Prostate gland (tissue), 2 donors: Measurements from ENCODE around the gene NUP133. TPM values are rescaled to one million over a fixed set of nuclear protein-coding genes. Genes with fewer than 3 reads are reported as not detected.

Source experiments
- DNase-seq: peaks from one replicate; pipeline ENCODE4 v3.0.0-alpha.2; 2019; ENCODE audit warnings: low spot score
- H3K27ac ChIP-seq, 2 donors: fragments of 200-600 bp; sonication (generic); 2 replicates each; pipeline ENCODE4 v1.5.1; 2017 to 2019
- H3K27me3 ChIP-seq: fragments of 200-600 bp; sonication (generic); replicated peaks from 2 replicates; pipeline ENCODE4 v1.5.1; 2019; ENCODE audit not compliant: insufficient read depth
- H3K36me3 ChIP-seq, 2 donors: fragments of 200-600 bp; sonication (generic); 1 replicate in 1 of 2; 2 replicates in 1 of 2; pipeline versions ENCODE4 v1.5.1 to v1.8.1; 2017 to 2019
- H3K4me1 ChIP-seq: fragments of 200-600 bp; sonication (generic); replicated peaks from 2 replicates; pipeline ENCODE4 v1.5.1; 2019
- H3K4me3 ChIP-seq, 2 donors: fragments of 200-600 bp; sonication (generic); 2 replicates each; pipeline ENCODE4 v1.5.1; 2017 to 2019
- H3K9me3 ChIP-seq: fragments of 200-600 bp; sonication (generic); 2 replicates; pipeline ENCODE4 v1.5.1; 2017
- POLR2A ChIP-seq: fragments of 450-650 bp; IDR thresholded peaks from one replicate; pipeline ENCODE4 v1.6.1; 2016; ENCODE audit warnings: antibody characterized with exemption, mild to moderate bottlenecking
- POLR2AphosphoS5 ChIP-seq: sonication (generic); formaldehyde crosslinking; IDR thresholded peaks from one replicate; pipeline ENCODE4 v1.6.1; 2017; ENCODE audit warnings: antibody characterized with exemption
- WGBS: methylation state at CpG from one replicate; pipeline ENCODE4 v1.1.5; 2018; 5-methylcytosine and 5-hydroxymethylcytosine counted together
- intact Hi-C: fragments of 100-400 bp; cut with DNase I; formaldehyde crosslinking; loops from one replicate; pipeline ENCODE4 v1.14.2; 2022
- total RNA-seq, 2 donors: library from RNA; depleted of rRNA; stranded (reverse); fragments of >200 nt; gene quantifications; one replicate each; pipeline ENCODE4 v1.1.0, GENCODE V29; 2016
- TF ChIP-seq, protein P1 (sequence below), 4 experiments: fragments of 200-600 bp in 2 of 4; fragments of 450-650 bp in 2 of 4; sonication (generic) in 2 of 4; IDR thresholded peaks; 1 replicate in 3 of 4; 2 replicates in 1 of 4; pipeline ENCODE4 v1.5.1; 2016 to 2019; ENCODE audit warnings: antibody characterized with exemption in 4 of 4, mild to moderate bottlenecking in 2 of 4, moderate library complexity in 2 of 4

The NUP133 gene
- total RNA-seq, result 10 to 100 TPM; 26.3 to 36.4 TPM

DNA sequence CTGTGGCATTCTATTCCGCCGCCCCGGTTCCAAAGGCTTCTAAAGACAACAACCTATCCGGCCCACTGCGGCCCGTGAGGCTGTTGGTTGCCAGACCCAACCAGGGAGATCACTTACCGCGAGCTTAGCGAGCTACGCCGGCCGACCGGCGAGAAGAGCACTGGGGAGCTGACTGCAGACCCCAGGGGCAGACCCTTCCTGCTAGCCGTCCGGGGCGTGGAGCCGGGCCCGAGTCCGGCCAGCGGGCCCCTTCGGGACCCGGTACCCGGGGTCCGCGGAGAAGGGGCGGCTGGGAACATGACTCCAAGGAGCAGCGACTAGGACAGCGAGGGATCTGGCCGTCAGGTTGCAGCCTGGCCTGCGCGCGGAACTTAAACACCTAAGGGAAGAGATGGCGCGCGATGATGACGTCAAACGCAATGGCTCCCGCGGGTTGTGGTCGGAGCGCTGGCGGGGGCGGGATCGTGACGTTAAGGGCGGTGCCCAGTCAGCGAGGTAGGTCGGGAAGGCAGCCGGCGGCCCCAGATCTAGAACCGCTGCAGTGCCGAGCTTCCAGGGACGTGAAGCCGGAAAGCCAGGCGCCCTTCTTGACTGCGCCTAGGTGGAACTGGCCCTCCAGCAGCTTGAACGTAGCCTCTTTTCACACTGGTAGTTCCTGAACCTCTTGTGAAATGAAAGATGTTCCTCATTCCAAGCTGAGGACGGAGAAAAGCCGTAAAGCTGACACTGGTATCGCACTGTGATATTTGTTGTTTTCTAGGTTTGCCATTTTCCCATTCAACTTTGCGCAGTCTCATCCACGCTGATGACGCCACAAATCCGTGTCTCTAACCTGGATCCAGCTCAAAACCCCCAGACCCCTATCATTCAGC, at the start of gene NUP133:
Gene NUP133, minus strand, starts transcription at position 391 of the 872 bp plus-strand sequence. Its CDS starts 92 bp downstream, at position 299.
- Histone ChIP-seq H3K4me1 (peaks cover 6% of the 10 kb centered on the region), H3K9me3 (no peaks in the 10 kb centered on the region), H3K27me3 (no peaks in the 10 kb centered on the region), H3K27ac (peak within 1 kb of the TSS; percentile 88 to 91), H3K4me3 (peak within 1 kb of the TSS; percentile 85 to 97), H3K36me3 (no peaks in the 10 kb centered on the region)
- peak; percentile 99 for TF ChIP-seq POLR2AphosphoS5
- TF ChIP-seq POLR2A, result peak; percentile 97
- TF ChIP-seq, protein P1, sequence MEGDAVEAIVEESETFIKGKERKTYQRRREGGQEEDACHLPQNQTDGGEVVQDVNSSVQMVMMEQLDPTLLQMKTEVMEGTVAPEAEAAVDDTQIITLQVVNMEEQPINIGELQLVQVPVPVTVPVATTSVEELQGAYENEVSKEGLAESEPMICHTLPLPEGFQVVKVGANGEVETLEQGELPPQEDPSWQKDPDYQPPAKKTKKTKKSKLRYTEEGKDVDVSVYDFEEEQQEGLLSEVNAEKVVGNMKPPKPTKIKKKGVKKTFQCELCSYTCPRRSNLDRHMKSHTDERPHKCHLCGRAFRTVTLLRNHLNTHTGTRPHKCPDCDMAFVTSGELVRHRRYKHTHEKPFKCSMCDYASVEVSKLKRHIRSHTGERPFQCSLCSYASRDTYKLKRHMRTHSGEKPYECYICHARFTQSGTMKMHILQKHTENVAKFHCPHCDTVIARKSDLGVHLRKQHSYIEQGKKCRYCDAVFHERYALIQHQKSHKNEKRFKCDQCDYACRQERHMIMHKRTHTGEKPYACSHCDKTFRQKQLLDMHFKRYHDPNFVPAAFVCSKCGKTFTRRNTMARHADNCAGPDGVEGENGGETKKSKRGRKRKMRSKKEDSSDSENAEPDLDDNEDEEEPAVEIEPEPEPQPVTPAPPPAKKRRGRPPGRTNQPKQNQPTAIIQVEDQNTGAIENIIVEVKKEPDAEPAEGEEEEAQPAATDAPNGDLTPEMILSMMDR (IDR thresholded peaks at IDR 0.05), result peak in 1 of 4 experiments; percentile 22
- WGBS, result under 1% methylated on average over 65 of the region's 65 CpGs
- peak; percentile 100 for DNase-seq
- intact Hi-C loops, result no loop called here

DNA sequence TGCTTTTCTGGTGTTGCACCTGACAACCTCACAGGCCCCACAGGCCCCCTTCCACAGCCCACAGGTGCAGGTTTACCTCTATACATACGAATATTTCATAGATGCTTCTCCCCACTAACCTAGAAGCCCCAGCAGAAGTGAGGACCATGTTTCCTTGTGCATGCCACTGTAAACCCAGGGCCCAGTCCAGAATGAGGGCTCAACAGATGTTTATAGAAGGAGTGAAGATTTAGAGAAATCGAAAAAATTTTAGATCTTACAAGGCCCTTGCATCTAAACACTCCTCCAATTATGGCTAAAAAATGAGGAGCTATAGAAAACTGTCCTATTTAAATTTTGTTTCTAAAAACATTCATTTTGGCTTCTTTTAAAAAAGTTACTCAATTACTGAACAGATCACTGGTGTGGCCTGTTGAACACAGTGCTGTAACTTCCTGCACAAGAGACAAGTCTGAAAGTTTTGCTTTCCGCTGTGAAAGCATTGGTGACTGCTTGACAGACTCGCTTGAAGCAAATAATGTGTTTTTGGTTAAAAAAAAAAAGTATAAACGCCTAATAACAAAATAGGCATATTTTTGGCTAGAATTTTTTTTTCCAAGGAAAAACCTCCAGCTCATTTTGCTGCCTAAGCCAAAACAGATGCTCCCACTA, 49.2 kb upstream of the NUP133 start:
- DNase-seq, result no peak
- Histone ChIP-seq H3K36me3 (no peaks in the 10 kb centered on the region), H3K27me3 (no peaks in the 10 kb centered on the region), H3K4me1 (no peaks in the 10 kb centered on the region), H3K4me3 (peak overlapping the region; percentile 86), H3K9me3 (no peaks in the 10 kb centered on the region), H3K27ac (peak overlapping the region; percentile 84 to 92)
- no peak for TF ChIP-seq POLR2A
- TF ChIP-seq, protein P1 (IDR thresholded peaks at IDR 0.05), result no peak
- 30% methylated on average over 5 of the region's 5 CpGs for WGBS
- intact Hi-C loops, result loop anchor here (5.0 kb wide), 1 partner anchor 40 kb away; no protein-coding TSS in a partner anchor

DNA sequence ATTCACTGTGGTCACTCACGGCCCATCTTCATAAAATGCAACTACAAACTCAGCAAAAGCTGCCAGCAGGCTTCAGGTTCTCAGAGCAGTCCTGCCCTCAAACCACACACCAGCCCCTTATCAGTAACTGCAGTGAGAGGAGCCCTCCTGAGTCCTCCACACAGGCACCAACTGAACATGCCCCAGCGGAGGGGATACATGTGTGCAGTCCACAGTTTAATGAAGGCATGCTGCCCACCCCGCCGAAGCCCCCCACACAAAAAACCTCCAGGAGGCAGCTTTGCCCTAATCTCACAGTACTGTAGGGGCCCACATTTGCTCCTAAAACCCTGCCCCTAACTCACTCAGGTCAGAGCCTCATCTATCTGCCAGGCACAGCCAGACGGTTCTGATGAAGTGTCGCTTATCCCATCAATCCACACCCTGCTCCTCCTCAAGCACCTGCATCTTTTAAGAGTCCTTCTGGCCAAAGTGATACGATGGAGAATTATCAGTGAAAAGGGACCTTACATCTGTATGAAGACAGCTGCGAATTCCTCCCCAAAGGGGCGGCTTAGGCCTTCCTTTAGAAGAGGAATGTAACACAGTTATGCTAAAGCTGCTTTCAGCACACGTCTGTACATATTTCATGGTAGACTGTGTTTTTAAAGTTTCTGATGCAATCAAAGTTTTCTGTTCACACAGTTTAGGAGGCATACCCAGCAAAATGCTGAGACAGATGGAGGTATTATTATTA, 46.9 kb upstream of the NUP133 start:
- Histone ChIP-seq H3K36me3 (no peaks in the 10 kb centered on the region), H3K4me3 (no peak overlapping the region), H3K4me1 (no peaks in the 10 kb centered on the region), H3K27ac (no peak overlapping the region), H3K9me3 (no peaks in the 10 kb centered on the region), H3K27me3 (no peaks in the 10 kb centered on the region)
- DNase-seq, result no peak
- intact Hi-C loops, result loop anchor here (5.0 kb wide), 1 partner anchor 42 kb away; no protein-coding TSS in a partner anchor
- TF ChIP-seq, protein P1 (IDR thresholded peaks at IDR 0.05), result no peak
- no peak for TF ChIP-seq POLR2AphosphoS5
- TF ChIP-seq POLR2A, result no peak
- 84% methylated on average over 10 of the region's 10 CpGs for WGBS

DNA sequence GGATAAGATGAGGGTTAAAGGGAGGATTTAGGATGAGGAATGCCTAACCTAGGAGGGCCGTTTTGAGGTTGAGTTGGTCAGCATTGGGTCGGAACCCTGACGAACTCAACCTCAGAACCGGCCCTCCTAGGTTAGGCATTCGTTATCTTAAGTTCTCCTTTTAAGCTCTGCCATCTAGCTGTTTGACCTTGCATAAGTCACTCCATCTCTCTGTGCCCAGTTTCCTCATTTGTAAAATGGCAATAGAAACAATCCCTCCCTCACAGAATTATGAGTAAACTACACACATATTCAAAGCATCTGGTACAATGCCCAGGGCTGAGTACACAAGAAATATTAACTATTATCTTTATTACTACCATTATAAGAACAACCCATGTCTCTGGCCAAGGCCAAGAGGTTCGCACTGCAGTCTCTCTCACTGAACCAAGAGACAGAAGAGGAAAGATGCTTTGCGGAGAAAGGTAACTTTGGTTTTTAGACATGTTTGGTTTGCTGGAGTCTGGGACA, 45.5 kb upstream of the NUP133 start:
- H3K36me3 ChIP-seq, result no peaks in the 10 kb centered on the region

More for the DNA sequence above, 45.5 kb upstream of the NUP133 start:
- TF ChIP-seq, protein P1 (IDR thresholded peaks at IDR 0.05), result no peak
- TF ChIP-seq POLR2A (no peak), POLR2AphosphoS5 (peak; percentile 40)
- Histone ChIP-seq H3K27ac (no peak overlapping the region), H3K9me3 (no peaks in the 10 kb centered on the region), H3K4me1 (peaks cover 4% of the 10 kb centered on the region), H3K4me3 (no peak overlapping the region), H3K27me3 (no peaks in the 10 kb centered on the region)
- intact Hi-C loops, result no loop called here
- 82% methylated on average over 7 of the region's 7 CpGs for WGBS
- DNase-seq, result no peak
